HEK293T (cell line): Measurements from ENCODE around the gene ITGB3.

Experiments used
- CTBP1 ChIP-seq: fragments of 450-650 bp; IDR thresholded peaks from 2 replicates; pipeline ENCODE4 v1.6.1; 2016; ENCODE audit warnings: borderline replicate concordance
- ELF4 ChIP-seq: fragments of 450-650 bp; IDR thresholded peaks from 2 replicates; pipeline ENCODE4 v1.6.1; 2017; ENCODE audit warnings: antibody characterized with exemption
- LEF1 ChIP-seq: fragments of 450-650 bp; IDR thresholded peaks from 2 replicates; pipeline ENCODE4 v1.6.1; 2017; ENCODE audit warnings: mild to moderate bottlenecking, borderline replicate concordance
- SP1 ChIP-seq: fragments of 450-650 bp; IDR thresholded peaks from 2 replicates; pipeline ENCODE4 v1.6.1; 2017
- SUZ12 ChIP-seq: fragments of 450-650 bp; IDR thresholded peaks from 2 replicates; pipeline ENCODE4 v1.6.1; 2016; ENCODE audit warnings: mild to moderate bottlenecking

DNA sequence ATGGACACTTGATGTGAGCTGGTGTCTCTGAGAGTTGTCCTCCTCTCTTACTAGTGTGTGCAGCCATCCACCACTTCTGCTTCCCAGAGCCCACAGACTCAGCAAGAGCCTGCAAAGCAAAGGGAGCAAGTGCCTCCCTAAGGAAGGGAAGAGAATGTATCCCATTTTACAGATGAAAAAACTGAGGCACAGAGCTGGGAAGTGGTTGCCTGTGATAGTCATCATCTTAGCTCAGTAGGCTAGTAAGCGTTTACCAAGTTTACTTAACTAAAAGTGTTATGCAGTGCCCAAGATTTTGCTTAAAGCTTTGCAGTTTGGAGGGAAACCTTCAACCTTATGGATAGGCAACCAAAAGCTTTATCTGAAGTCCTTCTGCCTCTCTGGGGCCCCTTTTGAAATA, 47.1 kb downstream of the ITGB3 start:
- TF ChIP-seq CTBP1 (no peak), SP1 (no peak), LEF1 (no peak), ELF4 (no peak), SUZ12 (no peak)
